Mammary epithelial cell (primary cell): ENCODE measurements around the gene ACOT9.

Source experiments
- CTCF ChIP-seq, 2 donors: IDR thresholded peaks in 1 of 2; conservative IDR thresholded peaks in 1 of 2; 2 replicates each; pipeline ENCODE4 v1.5.1; 2011 to 2012; ENCODE audit warnings: inconsistent platforms in 2 of 2, low read length in 2 of 2, mild to moderate bottlenecking in 2 of 2, control low read depth in 1 of 2, low read depth in 1 of 2; ENCODE audit not compliant: insufficient read depth in 1 of 2; ENCODE audit errors: extremely low read depth in 1 of 2
- EZH2 ChIP-seq: IDR thresholded peaks from 2 replicates; pipeline ENCODE4 v1.6.1; 2012; ENCODE audit warnings: low read length, inconsistent platforms, borderline replicate concordance

- TF ChIP-seq CTCF (conservative IDR thresholded peaks at IDR 0.05 in 1 of 2, IDR thresholded peaks at IDR 0.05 in 1 of 2; ENCODE audit: extremely low read depth in 1 of 2, insufficient read depth in 1 of 2, low read depth in 1 of 2, low read length in 2 of 2) (no peak), EZH2 (no peak)
These were observed 22.4 kb upstream of the ACOT9 start for GRCh38 chrX:23765449-23765848.
